ENCODE measurements around the gene LRG1.

- no peak for TF ChIP-seq ZNF133 (tag by site-specific recombination; IDR thresholded peaks at IDR 0.05)
- TF ChIP-seq, protein P1, sequence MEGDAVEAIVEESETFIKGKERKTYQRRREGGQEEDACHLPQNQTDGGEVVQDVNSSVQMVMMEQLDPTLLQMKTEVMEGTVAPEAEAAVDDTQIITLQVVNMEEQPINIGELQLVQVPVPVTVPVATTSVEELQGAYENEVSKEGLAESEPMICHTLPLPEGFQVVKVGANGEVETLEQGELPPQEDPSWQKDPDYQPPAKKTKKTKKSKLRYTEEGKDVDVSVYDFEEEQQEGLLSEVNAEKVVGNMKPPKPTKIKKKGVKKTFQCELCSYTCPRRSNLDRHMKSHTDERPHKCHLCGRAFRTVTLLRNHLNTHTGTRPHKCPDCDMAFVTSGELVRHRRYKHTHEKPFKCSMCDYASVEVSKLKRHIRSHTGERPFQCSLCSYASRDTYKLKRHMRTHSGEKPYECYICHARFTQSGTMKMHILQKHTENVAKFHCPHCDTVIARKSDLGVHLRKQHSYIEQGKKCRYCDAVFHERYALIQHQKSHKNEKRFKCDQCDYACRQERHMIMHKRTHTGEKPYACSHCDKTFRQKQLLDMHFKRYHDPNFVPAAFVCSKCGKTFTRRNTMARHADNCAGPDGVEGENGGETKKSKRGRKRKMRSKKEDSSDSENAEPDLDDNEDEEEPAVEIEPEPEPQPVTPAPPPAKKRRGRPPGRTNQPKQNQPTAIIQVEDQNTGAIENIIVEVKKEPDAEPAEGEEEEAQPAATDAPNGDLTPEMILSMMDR (tag by site-specific recombination; IDR thresholded peaks at IDR 0.05), result no peak
- TF ChIP-seq ZNF138 (tag by site-specific recombination; IDR thresholded peaks at IDR 0.05; ENCODE audit: borderline replicate concordance), result no peak
- TF ChIP-seq SP2 (tag by site-specific recombination; IDR thresholded peaks at IDR 0.05), result no peak
- TF ChIP-seq KLF7 (tag by site-specific recombination; IDR thresholded peaks at IDR 0.05; ENCODE audit: borderline replicate concordance), result no peak
- no peak for TF ChIP-seq BCL11A (tag by site-specific recombination; IDR thresholded peaks at IDR 0.05; ENCODE audit: low read depth)
- no peak for TF ChIP-seq ZNF514 (tag by site-specific recombination; IDR thresholded peaks at IDR 0.05)
- no peak for TF ChIP-seq ZNF549 (tag by site-specific recombination; IDR thresholded peaks at IDR 0.05)
- no peak for TF ChIP-seq PBX3 (CRISPR knock-in tag; IDR thresholded peaks at IDR 0.05)
- TF ChIP-seq ZNF701 (tag by site-specific recombination; IDR thresholded peaks at IDR 0.05), result no peak
- TF ChIP-seq ZBTB17 (tag by site-specific recombination; IDR thresholded peaks at IDR 0.05), result no peak
- TF ChIP-seq SETDB1 (IDR thresholded peaks at IDR 0.05; ENCODE audit: insufficient read length, low read length), result no peak
- no peak for TF ChIP-seq ZNF792 (tag by site-specific recombination; IDR thresholded peaks at IDR 0.05)
These were observed 38.8 kb downstream of the LRG1 start for GRCh38 chr19:4500841-4501591.
